ENCODE data around the gene GDF10.

GDF10 gene

DNA sequence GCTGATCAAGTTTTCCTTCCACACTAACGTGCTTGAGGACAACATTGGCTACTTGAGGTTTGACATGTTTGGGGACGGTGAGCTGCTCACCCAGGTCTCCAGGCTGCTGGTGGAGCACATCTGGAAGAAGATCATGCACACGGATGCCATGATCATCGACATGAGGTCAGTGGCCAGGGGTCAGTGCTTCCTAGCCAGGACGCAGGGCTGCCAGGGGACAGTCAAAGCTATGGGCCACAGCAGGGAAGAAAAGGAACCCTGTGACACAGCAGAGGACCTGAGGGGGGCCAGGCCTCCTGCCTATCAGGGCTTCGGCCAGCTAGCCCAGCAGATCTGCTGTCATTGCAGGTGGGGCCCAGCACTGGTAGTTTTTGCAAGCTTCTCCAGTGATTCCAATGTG is 53.4 kb downstream of the GDF10 start:
- Mint-ChIP-seq H3K4me1 (no peaks in the 10 kb centered on the region), H3K4me3 (no peak overlapping the region), H3K27me3 (no peaks in the 10 kb centered on the region), H3K9me3 (no peaks in the 10 kb centered on the region), H3K36me3 (no peaks in the 10 kb centered on the region), H3K27ac (no peak overlapping the region)
- no peak for ATAC-seq

DNA sequence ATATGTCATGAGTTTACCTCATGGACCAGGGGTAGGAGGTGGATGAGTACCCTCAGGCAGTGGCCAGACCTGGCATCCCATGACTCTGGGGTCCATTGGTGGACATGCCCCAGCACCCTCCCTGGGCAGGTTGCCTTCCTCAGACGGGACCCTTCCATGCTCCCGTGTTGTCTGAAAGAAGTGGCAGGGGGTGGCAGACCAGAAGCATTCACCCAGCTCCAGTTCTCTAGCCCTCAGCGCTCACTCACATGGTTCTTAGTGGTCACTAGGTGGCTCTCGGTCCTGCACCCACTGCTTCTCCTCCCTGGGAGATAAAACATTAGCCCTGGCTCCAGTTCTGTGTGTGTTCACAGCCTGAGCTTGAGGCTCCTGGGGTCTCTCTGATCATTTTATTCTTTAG is 54.2 kb downstream of the GDF10 start:
- H3K27me3 Mint-ChIP-seq = no peaks in the 10 kb centered on the region
- no peaks in the 10 kb centered on the region for H3K36me3 Mint-ChIP-seq
- H3K4me1 Mint-ChIP-seq = no peaks in the 10 kb centered on the region
- H3K4me3 Mint-ChIP-seq = no peak overlapping the region
- H3K27ac Mint-ChIP-seq = no peak overlapping the region
- H3K9me3 Mint-ChIP-seq = no peaks in the 10 kb centered on the region
- no peak for ATAC-seq

DNA sequence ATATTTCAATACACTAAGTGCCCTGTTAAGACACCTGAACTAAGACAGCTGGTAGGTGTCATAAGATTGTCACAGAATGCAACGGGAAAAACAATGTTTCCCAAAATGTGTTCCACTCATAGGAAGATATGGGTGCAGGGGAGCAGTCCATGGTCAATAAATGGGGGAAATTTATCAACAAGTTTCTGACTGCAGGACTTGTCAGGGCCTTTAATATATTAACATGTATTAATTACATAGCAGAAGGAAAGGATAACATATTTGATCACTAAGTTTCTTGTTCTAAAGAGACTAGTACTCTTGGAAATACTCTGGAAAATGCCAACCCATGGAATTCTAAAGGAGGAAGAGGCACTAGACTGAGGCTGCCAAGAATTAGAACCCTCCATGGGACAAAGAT is 54.9 kb downstream of the GDF10 start:
- ATAC-seq = no peak
- H3K27me3 Mint-ChIP-seq = no peaks in the 10 kb centered on the region
- H3K36me3 Mint-ChIP-seq = no peaks in the 10 kb centered on the region
- H3K27ac Mint-ChIP-seq = no peak overlapping the region
- H3K4me3 Mint-ChIP-seq = no peak overlapping the region
- no peaks in the 10 kb centered on the region for H3K9me3 Mint-ChIP-seq
- H3K4me1 Mint-ChIP-seq = no peaks in the 10 kb centered on the region

DNA sequence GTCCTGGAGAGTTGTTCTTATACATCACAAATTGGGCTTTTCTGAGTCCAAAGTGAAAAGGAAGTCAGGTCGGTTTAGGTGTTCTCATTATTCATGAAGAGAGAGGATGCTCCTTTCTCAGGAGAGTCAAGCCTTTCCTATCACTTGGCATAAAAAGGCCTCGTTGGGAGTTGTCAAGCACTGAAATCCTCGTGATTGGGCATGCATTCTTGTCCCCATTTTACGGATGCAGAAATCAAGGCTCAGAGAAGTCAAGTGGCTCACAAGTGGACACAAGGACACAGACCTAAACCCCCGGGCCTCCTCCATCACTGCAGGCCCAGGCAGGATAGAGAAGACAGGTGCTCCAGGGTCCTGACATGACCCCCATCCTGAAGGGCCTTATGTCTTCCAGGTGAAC is 56.7 kb downstream of the GDF10 start:
- Mint-ChIP-seq H3K4me1 (no peaks in the 10 kb centered on the region), H3K9me3 (no peaks in the 10 kb centered on the region), H3K36me3 (no peaks in the 10 kb centered on the region), H3K27me3 (no peaks in the 10 kb centered on the region), H3K27ac (no peak overlapping the region), H3K4me3 (no peak overlapping the region)
- ATAC-seq = peak; percentile 3

DNA sequence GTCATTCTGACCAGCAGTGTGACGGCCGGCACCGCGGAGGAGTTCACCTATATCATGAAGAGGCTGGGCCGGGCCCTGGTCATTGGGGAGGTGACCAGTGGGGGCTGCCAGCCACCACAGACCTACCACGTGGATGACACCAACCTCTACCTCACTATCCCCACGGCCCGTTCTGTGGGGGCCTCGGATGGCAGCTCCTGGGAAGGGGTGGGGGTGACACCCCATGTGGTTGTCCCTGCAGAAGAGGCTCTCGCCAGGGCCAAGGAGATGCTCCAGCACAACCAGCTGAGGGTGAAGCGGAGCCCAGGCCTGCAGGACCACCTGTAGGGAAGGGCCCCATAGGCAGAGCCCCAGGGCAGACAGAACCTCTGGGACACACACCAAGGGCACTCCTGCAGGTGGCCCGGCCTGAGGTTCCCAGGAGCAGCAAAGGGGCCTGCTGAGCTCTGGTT is 57.2 kb downstream of the GDF10 start:
- no peak overlapping the region for H3K27ac Mint-ChIP-seq
- H3K4me3 Mint-ChIP-seq = no peak overlapping the region
- H3K4me1 Mint-ChIP-seq = no peaks in the 10 kb centered on the region
- H3K9me3 Mint-ChIP-seq = no peaks in the 10 kb centered on the region
- no peaks in the 10 kb centered on the region for H3K36me3 Mint-ChIP-seq
- H3K27me3 Mint-ChIP-seq = no peaks in the 10 kb centered on the region
- ATAC-seq = peak; percentile 27

DNA sequence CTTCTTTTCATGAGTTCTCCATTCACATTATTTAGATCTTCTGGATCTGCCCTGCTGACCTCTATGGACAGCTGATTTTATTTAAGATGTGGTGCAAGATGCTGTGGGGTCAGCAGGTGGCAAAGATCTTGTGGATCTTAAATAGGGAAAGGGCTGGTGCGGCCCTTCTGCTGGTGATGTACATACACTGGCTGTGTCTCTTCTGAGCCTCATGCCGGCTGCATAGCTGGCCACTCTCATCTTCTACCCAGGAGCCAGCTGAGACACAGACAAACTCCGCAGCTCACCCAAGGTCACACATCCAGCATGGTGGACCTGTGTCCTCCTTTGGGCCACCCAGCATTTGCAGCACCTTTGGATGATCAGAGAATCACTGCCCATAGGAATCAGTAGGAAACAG is 57.9 kb downstream of the GDF10 start:
- Mint-ChIP-seq H3K4me3 (no peak overlapping the region), H3K9me3 (no peaks in the 10 kb centered on the region), H3K27me3 (no peaks in the 10 kb centered on the region), H3K36me3 (no peaks in the 10 kb centered on the region), H3K4me1 (no peaks in the 10 kb centered on the region), H3K27ac (no peak overlapping the region)
- ATAC-seq = no peak

DNA sequence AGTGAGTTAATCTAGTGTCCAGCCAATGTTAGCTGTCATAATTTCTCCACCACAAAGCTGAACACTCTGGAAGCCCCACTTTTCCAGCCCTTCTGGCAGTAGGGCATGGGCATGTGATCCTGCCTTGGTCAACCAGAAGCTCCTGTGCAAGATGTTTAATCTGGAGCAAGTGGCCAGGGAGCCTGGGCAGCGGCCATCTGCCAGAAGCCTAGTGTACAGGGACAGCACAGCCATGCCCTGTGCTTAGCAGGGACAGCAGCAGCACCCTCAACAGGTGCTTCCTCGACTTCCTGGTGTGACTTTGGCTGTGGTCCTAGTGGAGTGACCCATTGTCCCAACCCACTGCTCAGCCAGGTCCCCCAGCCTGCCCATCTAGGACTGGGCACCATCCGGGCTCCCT is 58.5 kb downstream of the GDF10 start:
- ATAC-seq = no peak
- no peaks in the 10 kb centered on the region for H3K27me3 Mint-ChIP-seq
- H3K4me1 Mint-ChIP-seq = no peaks in the 10 kb centered on the region
- H3K36me3 Mint-ChIP-seq = no peaks in the 10 kb centered on the region
- no peak overlapping the region for H3K27ac Mint-ChIP-seq
- H3K9me3 Mint-ChIP-seq = no peaks in the 10 kb centered on the region
- no peak overlapping the region for H3K4me3 Mint-ChIP-seq

DNA sequence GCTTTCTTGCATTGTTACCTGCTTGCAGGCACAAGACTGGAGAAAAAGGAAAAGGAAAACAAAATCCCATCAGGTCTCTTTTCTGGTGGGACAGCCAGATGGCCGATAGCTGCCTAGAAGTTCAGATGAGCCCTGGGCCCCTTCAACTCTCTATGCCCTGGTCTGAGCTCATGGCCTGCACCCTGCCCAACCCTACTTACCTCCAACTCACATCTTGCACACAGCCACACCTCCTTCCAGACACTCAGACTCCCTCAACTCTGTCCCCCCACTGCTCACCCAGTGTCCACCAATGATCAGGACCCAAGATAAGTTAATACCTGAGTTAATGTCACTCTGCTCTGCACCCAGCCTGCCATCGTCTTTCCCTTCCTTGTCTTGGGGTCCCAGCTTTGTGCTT is 59.1 kb downstream of the GDF10 start:
- H3K9me3 Mint-ChIP-seq = no peaks in the 10 kb centered on the region
- no peaks in the 10 kb centered on the region for H3K4me1 Mint-ChIP-seq
- H3K27me3 Mint-ChIP-seq = no peaks in the 10 kb centered on the region
- no peaks in the 10 kb centered on the region for H3K36me3 Mint-ChIP-seq
- ATAC-seq = no peak
- H3K4me3 Mint-ChIP-seq = no peak overlapping the region
- no peak overlapping the region for H3K27ac Mint-ChIP-seq

DNA sequence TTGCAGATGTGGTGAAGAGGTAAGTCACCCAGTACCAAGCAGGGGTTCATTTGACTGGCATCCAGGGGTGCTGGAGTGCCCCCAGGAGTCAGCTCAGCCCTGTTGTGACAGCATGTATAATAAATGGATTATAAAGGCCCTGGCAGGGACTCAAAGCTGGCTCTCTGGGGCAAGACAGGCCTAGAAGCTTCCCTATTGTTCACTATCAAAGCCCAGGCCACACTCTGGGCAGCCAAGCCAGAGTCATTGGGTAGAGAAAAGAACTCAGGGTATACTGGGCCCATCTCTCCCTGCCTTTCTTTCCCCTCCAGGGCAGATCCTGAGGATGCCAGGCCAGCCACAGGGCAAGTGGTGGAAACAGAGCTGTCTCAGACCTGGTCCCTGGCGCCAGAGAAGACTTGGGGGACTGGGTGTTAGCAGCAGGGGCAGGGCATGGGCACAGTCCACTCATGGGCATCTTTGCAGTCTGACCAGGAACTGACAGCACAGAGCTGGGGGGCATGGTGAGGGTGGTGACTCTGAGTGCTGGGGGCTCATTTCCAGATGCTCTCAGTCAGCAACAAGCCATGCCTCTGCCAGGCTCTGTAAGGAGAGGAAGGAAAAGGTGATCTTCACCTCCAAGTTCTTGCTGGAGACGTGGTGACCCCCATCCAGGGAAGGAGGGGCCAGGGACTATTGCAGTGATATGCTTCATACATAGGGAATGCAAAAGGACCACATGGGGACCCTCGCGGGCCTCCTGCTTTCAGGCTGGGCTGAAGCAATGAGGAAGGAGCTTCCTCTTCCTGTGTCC is 59.8 kb downstream of the GDF10 start:
- Mint-ChIP-seq H3K36me3 (no peaks in the 10 kb centered on the region), H3K27ac (no peak overlapping the region), H3K4me3 (no peak overlapping the region), H3K9me3 (no peaks in the 10 kb centered on the region), H3K27me3 (no peaks in the 10 kb centered on the region), H3K4me1 (no peaks in the 10 kb centered on the region)
- no peak for ATAC-seq

DNA sequence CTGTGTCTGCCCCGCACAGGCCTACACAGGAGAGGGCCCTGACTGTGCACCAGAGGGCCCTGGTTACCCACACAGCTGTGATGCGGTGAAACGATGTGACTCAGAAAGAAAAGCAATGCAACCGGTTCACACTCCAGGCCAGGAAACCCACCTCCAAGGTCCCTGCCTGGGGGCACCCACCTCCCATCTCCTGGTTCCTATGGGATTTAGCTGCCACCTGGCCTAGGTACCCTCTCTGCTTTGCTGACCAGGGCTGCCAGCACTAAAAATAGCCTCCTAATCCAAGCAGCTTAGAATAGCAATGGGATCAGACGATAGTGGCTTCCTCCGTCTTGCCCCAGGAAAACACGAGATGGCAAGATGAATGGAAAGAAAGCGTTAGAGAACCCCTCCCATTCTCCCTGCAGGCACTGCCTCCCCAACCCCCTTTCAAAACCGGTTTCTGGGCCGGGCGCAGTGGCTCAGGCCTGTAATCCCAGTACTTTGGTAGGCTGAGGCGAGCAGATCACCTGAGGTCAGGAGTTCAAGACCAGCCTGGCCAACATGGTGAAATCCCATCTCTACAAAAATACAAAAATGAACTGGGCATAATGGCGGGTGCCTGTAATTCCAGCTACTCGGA is 60.5 kb downstream of the GDF10 start:
- no peak for ATAC-seq
- Mint-ChIP-seq H3K27ac (no peak overlapping the region), H3K27me3 (no peaks in the 10 kb centered on the region), H3K4me3 (no peak overlapping the region), H3K9me3 (no peaks in the 10 kb centered on the region), H3K4me1 (no peaks in the 10 kb centered on the region), H3K36me3 (no peaks in the 10 kb centered on the region)

DNA sequence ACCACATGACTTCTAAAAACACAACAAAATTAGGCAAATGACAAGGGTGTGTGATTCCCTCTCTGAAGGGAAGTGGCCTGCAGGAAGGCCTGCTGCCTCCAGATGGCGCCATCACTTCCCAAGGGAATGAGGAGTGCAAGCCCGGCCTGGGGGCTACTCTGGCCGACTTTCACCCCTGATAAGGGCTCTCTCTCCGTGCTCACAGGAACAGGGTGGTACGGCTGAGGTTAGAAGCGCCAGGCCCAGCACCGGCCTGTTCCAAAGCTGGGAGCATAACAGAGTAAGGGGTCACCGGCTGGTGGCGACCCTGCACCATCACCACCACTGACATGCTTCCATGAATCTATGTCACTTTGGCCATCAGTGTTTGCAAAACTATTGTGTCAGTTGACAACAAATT is 61.3 kb downstream of the GDF10 start:
- Mint-ChIP-seq H3K9me3 (no peaks in the 10 kb centered on the region), H3K4me3 (no peak overlapping the region), H3K27me3 (peaks cover 6% of the 10 kb centered on the region), H3K36me3 (no peaks in the 10 kb centered on the region), H3K4me1 (no peaks in the 10 kb centered on the region), H3K27ac (no peak overlapping the region)
- ATAC-seq = no peak

DNA sequence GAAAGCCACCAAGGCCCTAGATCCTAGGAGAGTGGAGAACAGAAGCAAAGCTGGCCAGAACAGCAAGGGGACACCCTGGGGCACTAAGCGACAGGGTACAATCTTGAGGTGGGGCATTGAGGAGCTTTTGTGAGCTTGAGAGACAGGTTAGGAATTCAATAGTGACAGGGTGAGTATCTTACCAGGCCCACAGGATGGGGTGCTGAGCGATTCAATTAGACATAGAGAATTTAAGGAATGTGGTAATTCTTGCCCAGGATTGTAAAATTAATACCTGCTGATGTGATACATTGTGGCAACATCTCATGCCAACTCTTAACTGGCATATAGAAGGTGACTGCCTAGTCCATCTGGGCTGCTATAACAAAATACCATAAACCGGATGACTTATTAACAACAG is 62.2 kb downstream of the GDF10 start:
- Mint-ChIP-seq H3K27ac (no peak overlapping the region), H3K9me3 (no peaks in the 10 kb centered on the region), H3K27me3 (peaks cover 6% of the 10 kb centered on the region), H3K4me1 (no peaks in the 10 kb centered on the region), H3K36me3 (no peaks in the 10 kb centered on the region), H3K4me3 (no peak overlapping the region)
- no peak for ATAC-seq

All from stimulated activated memory B cell treated with anti-CD40 and anti-IgM and Interleukin-4, amounts not matched to agents 10 μg/mL and 1 μg/mL and 100 μg/mL, for 72 hours (primary cell).